ENCODE data around the gene ZNHIT1. TPM values are rescaled to one million over a fixed set of nuclear protein-coding genes. Genes with fewer than 3 reads are reported as not detected.

ZNHIT1 gene
- total RNA-seq (2014; rRNA removed; shearing (Covaris generic)): 154 and 183 TPM in 2 replicates

DNA sequence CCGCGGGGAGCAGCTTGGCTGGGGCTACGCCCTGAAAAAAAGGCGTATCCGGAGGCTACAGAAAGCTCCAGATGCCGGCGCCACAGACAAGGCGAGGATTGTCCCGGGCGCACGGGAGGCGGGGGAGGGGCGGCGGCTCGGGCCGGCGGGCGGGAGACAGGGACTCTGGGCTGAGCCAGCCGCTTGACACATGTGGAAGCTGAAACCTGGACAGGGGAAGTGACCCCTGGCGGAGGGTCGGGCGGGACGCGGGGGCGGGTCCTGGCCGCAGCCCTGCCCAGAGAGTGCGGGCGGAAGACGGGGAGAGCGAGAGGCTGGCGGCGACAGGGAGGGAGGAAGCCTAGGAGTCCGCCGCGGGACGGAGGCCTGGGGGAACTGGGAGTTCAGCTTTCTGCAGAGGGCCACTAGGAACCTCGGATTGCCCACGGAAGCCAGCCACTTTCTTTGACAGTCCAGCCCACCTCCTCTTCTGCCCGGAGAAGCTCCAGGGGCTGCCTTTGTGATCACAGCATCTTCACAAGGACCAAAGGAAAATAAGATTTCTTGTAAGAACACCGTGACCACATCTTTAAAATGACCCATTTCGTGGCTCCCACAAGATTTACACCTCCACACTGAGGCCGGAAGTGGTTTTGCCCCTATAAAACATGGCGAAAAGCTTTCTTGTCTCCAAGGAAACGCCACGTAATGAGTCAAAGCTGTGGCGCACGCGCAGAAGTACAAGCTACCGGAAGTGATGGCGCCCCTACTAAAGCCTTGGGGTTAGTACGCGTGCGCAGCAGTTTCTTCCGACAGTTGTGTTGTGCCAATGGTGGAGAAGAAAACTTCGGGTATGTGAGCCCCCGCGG is at the start of gene ZNHIT1, which contains the start of gene PLOD3:
Gene ZNHIT1, plus strand, starts transcription at position 778 of the 848 bp plus-strand sequence. Its CDS starts 31 bp downstream, at position 809.
Gene PLOD3, minus strand, starts transcription at position 194 of the 848 bp plus-strand sequence. CDS start 307 bp downstream, outside the sequence.

DNA sequence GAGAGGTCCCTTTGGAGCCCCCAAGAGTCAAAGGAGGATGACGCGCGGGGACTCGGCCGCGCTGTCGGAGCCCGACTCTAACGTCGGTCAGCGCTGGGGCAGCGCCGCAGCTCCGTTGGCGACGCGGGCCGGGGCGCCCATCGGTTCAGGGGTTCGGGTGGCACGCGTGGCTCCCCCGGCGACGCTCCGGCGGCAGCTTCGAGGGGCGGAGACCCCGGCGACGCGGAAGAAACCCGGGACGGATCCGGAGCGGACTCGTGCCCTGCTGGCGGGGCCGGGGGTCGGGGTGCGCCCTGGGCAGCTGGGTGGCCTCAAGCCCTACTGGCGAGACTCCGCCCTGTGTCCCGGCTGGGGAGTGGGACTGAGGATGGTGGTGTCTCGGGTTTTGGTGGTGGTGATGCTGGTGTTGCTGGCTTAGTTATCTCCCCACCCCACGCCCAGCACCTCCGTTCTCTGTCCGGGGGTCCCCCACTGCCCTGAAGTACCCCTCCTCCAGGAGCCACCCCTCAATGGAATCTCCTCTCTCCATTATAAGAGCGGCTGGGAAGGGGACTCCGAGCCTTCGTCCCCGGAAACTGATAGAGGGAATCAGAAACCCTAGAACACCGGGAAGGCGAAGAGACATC is 37.7 kb upstream of the ZNHIT1 start, which contains the start of gene NAT16:
Gene NAT16, minus strand, starts transcription at position 164 of the 626 bp plus-strand sequence. CDS start 5,486 bp downstream, outside the sequence.

DNA sequence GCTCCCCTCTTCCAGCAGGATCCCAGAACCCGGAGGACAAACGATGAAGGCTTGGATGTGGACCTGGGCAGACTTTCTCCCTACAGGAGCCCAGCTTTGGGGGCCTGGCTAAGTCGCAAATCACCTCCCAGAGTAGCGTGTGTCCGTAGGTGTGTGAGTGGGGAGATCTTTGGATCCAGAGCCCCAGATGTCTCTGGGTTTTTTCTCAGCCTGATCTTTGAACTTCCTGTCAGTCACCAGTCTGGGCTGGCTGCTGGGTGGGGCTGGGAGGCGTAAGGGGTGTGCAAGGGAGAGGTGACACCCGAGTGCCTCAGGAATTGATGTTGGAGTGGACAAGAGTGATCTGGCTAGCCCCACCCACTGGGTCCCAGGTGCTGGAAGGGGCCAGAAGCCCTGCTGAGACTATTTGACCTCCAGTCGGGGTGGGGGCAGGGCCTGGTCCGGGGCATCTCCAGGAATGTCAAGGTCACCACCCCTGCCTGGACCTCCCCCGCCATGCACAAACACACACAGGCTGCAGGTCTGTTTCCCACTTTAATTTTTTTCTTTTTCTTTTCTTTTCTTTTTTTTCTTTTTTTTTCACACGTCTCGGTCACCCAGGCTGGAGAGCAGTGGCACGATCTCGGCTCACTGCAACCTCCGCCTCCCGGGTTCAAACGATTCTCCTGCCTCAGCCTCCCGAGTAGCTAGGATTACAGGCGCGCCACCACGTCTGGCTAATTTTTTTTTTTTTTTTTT is 16.9 kb upstream of the ZNHIT1 start, which contains the start of gene MOGAT3:
Gene MOGAT3, minus strand, starts transcription at position 175 of the 738 bp plus-strand sequence. CDS start 182 bp downstream, outside the sequence.

DNA sequence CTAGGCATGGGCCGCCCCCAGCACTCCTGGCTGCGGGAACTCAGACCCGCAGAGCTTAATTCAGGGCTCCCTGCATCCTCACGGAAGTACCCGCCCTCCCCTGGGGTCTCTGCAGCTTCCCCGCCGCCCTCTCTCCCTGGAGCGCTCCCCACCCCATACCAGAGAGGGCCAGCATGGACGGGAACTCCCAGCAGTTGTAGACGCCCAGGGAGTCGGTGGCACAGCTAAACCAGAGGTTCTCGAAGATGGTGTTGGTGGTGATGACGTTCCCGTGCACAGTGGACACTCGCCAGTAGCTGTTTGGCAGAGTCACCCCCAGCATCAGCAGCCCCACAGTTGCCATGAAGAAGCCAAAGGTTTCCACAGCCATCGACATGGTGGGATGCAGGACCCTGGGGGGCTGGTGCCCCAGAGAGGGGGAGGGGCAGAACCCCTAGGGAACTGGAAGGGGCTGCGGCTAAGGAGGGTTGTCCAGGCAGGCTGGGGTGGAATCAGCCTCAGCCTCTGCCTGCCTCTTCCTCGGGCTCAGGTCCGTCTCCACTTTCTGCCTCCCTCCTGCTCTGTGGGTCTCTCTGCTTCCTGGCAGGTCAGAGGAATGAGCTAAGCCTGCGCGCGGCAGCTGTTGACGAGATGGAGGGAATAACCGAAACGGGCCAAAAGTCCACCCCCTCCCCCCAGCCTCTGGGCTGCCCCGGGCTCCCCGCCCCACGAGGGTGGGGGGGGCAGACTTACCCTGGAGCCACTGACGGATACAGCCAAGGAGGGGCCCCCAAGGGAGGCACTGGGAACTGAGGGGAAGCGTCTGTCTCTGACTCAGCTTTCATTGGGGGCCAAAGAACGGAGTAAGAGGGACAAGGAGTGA is 19.5 kb downstream of the ZNHIT1 start, which contains the start of gene CLDN15:
Gene CLDN15, minus strand, starts transcription at position 597 of the 862 bp plus-strand sequence. Its CDS starts 221 bp downstream, at position 376.

DNA sequence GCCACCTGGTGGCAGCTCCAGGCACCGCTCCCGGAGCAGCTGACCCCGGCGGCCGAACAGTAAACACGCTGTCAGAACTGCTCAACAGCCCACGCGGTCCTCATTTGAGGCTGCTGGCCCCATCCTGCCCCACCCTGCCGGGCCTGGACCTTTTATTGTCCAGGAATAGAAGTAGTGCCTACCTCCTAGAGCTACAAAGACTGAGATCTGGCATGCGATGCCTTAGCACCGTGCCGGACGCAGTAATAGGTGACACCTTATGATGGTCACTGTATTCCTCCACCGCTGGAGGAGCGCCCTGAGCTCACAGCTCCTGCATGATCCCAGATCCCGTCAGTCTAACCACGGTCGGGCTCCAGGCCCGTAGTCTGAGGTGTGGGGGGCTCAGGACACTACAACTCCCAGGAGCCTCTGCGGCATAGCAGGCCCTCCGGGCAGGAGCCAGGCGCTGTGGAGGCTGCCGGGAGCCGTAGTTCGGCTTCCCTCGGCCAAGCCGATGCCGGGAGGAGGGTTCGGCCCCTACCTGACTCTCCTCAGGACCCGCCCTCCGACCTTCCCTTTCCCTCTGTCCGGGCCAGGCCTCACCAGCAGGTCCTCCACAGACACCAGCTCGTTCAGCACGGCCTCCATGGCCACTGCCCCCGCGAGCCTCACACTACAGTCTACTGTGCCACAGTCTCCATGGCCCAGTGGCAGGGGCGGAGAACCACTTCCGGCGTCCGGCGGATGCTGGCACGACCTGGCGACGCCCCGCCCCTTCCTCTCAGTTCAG is 26.6 kb downstream of the ZNHIT1 start, which contains the start of gene FIS1:
Gene FIS1, minus strand, starts transcription at position 707 of the 772 bp plus-strand sequence. Its CDS starts 77 bp downstream, at position 630.

Small RNAs within 50 kb of the gene (small RNA-seq; reads per million reads assigned to genes)
- gene RNU6-1104P: not detected

Other genes starting within 250 kb of the ZNHIT1 start
- gene MUC12, start 248.6 kb upstream of the ZNHIT1 start, total RNA-seq (2014; rRNA removed; shearing (Covaris generic)): not detected in 2 replicates
- not detected in 2 replicates for gene MUC17, start 198.1 kb upstream of the ZNHIT1 start, total RNA-seq (2014; rRNA removed; shearing (Covaris generic))
- gene TRIM56, start 132.7 kb upstream of the ZNHIT1 start, total RNA-seq (2014; rRNA removed; shearing (Covaris generic)): 11.0 and 13.3 TPM in 2 replicates
- gene SERPINE1, start 91.1 kb upstream of the ZNHIT1 start, total RNA-seq (2014; rRNA removed; shearing (Covaris generic)): 1.4 TPM in 2 replicates
- gene AP1S1, start 63.7 kb upstream of the ZNHIT1 start, total RNA-seq (2014; rRNA removed; shearing (Covaris generic)): 344 and 361 TPM in 2 replicates
- gene VGF, start 52.6 kb upstream of the ZNHIT1 start, total RNA-seq (2014; rRNA removed; shearing (Covaris generic)): 338 and 362 TPM in 2 replicates
- gene NAT16, start 37.9 kb upstream of the ZNHIT1 start, total RNA-seq (2014; rRNA removed; shearing (Covaris generic)): 0.05 and 0.11 TPM in 2 replicates
- gene MOGAT3, start 17.1 kb upstream of the ZNHIT1 start, total RNA-seq (2014; rRNA removed; shearing (Covaris generic)): not detected in 2 replicates
- 232 and 262 TPM in 2 replicates for gene PLOD3, start 584 bp upstream of the ZNHIT1 start, total RNA-seq (2014; rRNA removed; shearing (Covaris generic))
- 6.2 and 8.5 TPM in 2 replicates for gene CLDN15, start 19.6 kb downstream of the ZNHIT1 start, total RNA-seq (2014; rRNA removed; shearing (Covaris generic))
- gene FIS1, start 26.9 kb downstream of the ZNHIT1 start, total RNA-seq (2014; rRNA removed; shearing (Covaris generic)): 296 and 304 TPM in 2 replicates
- gene IFT22, start 103.6 kb downstream of the ZNHIT1 start, total RNA-seq (2014; rRNA removed; shearing (Covaris generic)): 24.5 and 29.0 TPM in 2 replicates
- gene COL26A1, start 144.7 kb downstream of the ZNHIT1 start, total RNA-seq (2014; rRNA removed; shearing (Covaris generic)): not detected in 2 replicates

Data from A375 (cell line).